H9 (cell line): ENCODE measurements around the gene CLIC3. TPM values are rescaled to one million over a fixed set of nuclear protein-coding genes. Genes with fewer than 3 reads are reported as not detected.

Experiments
- DNase-seq: peaks from one replicate; pipeline ENCODE4 v3.0.0-alpha.2; 2017
- H2AFZ ChIP-seq: one replicate; pipeline ENCODE4 v1.6.1; 2013; ENCODE audit warnings: mild to moderate bottlenecking, low read length, control low read depth, moderate library complexity
- H2AK5ac ChIP-seq: 2 replicates; pipeline ENCODE4 v1.6.1; 2013; ENCODE audit warnings: low read length, control low read depth, mixed read lengths; ENCODE audit not compliant: insufficient read length
- H2BK120ac ChIP-seq: one replicate; pipeline ENCODE4 v1.6.1; 2013; ENCODE audit warnings: low read depth, mild to moderate bottlenecking, low read length, control low read depth, inconsistent platforms; ENCODE audit not compliant: poor library complexity, severe bottlenecking
- H2BK12ac ChIP-seq: 2 replicates; pipeline ENCODE4 v1.6.1; 2013; ENCODE audit warnings: low read length, control low read depth, mixed read lengths, low read depth; ENCODE audit not compliant: insufficient read length
- H2BK15ac ChIP-seq: 2 replicates; pipeline ENCODE4 v1.6.1; 2013; ENCODE audit warnings: low read depth, low read length, control low read depth
- H2BK20ac ChIP-seq: one replicate; pipeline ENCODE4 v1.6.1; 2013; ENCODE audit warnings: low read depth, mild to moderate bottlenecking, low read length, control low read depth, inconsistent platforms; ENCODE audit not compliant: poor library complexity, severe bottlenecking
- H2BK5ac ChIP-seq: 2 replicates; pipeline ENCODE4 v1.6.1; 2013; ENCODE audit warnings: low read length, control low read depth, mixed read lengths; ENCODE audit not compliant: insufficient read length
- H3K14ac ChIP-seq: 2 replicates; pipeline ENCODE4 v1.6.1; 2013; ENCODE audit warnings: low read length, control low read depth; ENCODE audit not compliant: insufficient read depth
- H3K18ac ChIP-seq: 2 replicates; pipeline ENCODE4 v1.6.1; 2013; ENCODE audit warnings: low read depth, mild to moderate bottlenecking, mixed read lengths, low read length, control low read depth; ENCODE audit not compliant: insufficient read length
- H3K23ac ChIP-seq: 2 replicates; pipeline ENCODE4 v1.6.1; 2013; ENCODE audit warnings: low read length, control low read depth, mixed read lengths, low read depth; ENCODE audit not compliant: insufficient read length
- H3K23me2 ChIP-seq: 2 replicates; pipeline ENCODE4 v1.6.1; 2013; ENCODE audit warnings: low read depth, mild to moderate bottlenecking, mixed read lengths, low read length, control low read depth; ENCODE audit not compliant: insufficient read length, poor library complexity, severe bottlenecking
- H3K27ac ChIP-seq: 2 replicates; pipeline ENCODE4 v1.5.1; 2013; ENCODE audit warnings: low read length, control low read depth, mixed read lengths, low read depth; ENCODE audit not compliant: insufficient read length
- H3K27me3 ChIP-seq: 2 replicates; pipeline ENCODE4 v1.6.1; 2013; ENCODE audit warnings: low read length, control low read depth, inconsistent platforms; ENCODE audit not compliant: insufficient read depth
- H3K4ac ChIP-seq: 2 replicates; pipeline ENCODE4 v1.6.1; 2013; ENCODE audit warnings: low read depth, mild to moderate bottlenecking, control low read depth, inconsistent platforms, low read length, moderate library complexity
- H3K4me1 ChIP-seq: 2 replicates; pipeline ENCODE4 v1.6.1; 2013; ENCODE audit warnings: low read length, control low read depth, inconsistent platforms; ENCODE audit not compliant: insufficient read depth
- H3K4me2 ChIP-seq: 2 replicates; pipeline ENCODE4 v1.6.1; 2013; ENCODE audit warnings: low read length, control low read depth, mixed read lengths; ENCODE audit not compliant: insufficient read length, insufficient read depth
- H3K56ac ChIP-seq: 2 replicates; pipeline ENCODE4 v1.6.1; 2013; ENCODE audit warnings: low read depth, mild to moderate bottlenecking, mixed read lengths, low read length, control low read depth; ENCODE audit not compliant: insufficient read length
- H3K79me1 ChIP-seq: 2 replicates; pipeline ENCODE4 v1.6.1; 2013; ENCODE audit warnings: low read depth, mild to moderate bottlenecking, moderate library complexity, low read length, control low read depth, inconsistent platforms; ENCODE audit not compliant: insufficient read depth, poor library complexity, severe bottlenecking
- H3K79me2 ChIP-seq: 2 replicates; pipeline ENCODE4 v1.6.1; 2013; ENCODE audit warnings: low read length, control low read depth, inconsistent platforms; ENCODE audit not compliant: insufficient read depth
- H3K9ac ChIP-seq: 2 replicates; pipeline ENCODE4 v1.6.1; 2013; ENCODE audit warnings: low read length, control low read depth, mixed read lengths; ENCODE audit not compliant: insufficient read length; ENCODE audit errors: extremely low read depth
- H3K9me3 ChIP-seq: one replicate; pipeline ENCODE4 v1.6.1; 2013; ENCODE audit warnings: low read depth, low read length, inconsistent platforms; ENCODE audit not compliant: control insufficient read depth
- H3T11ph ChIP-seq: one replicate; pipeline ENCODE4 v1.6.1; 2013; ENCODE audit warnings: mild to moderate bottlenecking, low read length, control low read depth, inconsistent platforms
- H4K20me1 ChIP-seq: one replicate; pipeline ENCODE4 v1.6.1; 2013; ENCODE audit not compliant: control insufficient read depth, insufficient read length, insufficient read depth
- H4K5ac ChIP-seq: 2 replicates; pipeline ENCODE4 v1.6.1; 2013; ENCODE audit warnings: low read depth, mild to moderate bottlenecking, mixed read lengths, low read length, control low read depth; ENCODE audit not compliant: insufficient read length
- H4K8ac ChIP-seq: replicated peaks from 2 replicates; pipeline ENCODE4 v1.6.1; 2013; ENCODE audit warnings: low read length, control low read depth, mixed read lengths, low read depth; ENCODE audit not compliant: insufficient read length
- H4K91ac ChIP-seq: 2 replicates; pipeline ENCODE4 v1.6.1; 2013; ENCODE audit warnings: low read depth, mild to moderate bottlenecking, moderate library complexity, mixed read lengths, low read length, control low read depth; ENCODE audit not compliant: insufficient read length
- H3K27ac Mint-ChIP-seq, 3 experiments: 2 replicates in 2 of 3; 3 replicates in 1 of 3; pipeline ENCODE4 v1.8.0; 2020 to 2021; ENCODE audit warnings: mixed read lengths in 3 of 3, mild to moderate bottlenecking in 1 of 3, moderate library complexity in 1 of 3
- H3K27me3 Mint-ChIP-seq: 2 replicates; pipeline ENCODE4 v1.8.0; 2021; ENCODE audit warnings: low read depth, mild to moderate bottlenecking, moderate library complexity, mixed read lengths
- H3K36me3 Mint-ChIP-seq, 3 experiments: 2 replicates in 2 of 3; 3 replicates in 1 of 3; pipeline ENCODE4 v1.8.0; 2020 to 2021; ENCODE audit warnings: low read depth in 3 of 3, mixed read lengths in 3 of 3; ENCODE audit not compliant: insufficient read depth in 1 of 3
- H3K4me1 Mint-ChIP-seq, 2 experiments: 2 replicates each; pipeline ENCODE4 v1.8.0; 2020; ENCODE audit warnings: mixed read lengths in 2 of 2
- H3K4me3 Mint-ChIP-seq, 2 experiments: 2 replicates in 1 of 2; 3 replicates in 1 of 2; pipeline ENCODE4 v1.8.0; 2020 to 2021; ENCODE audit warnings: mild to moderate bottlenecking in 2 of 2, mixed read lengths in 2 of 2, moderate library complexity in 1 of 2
- H3K9me3 Mint-ChIP-seq, 2 experiments: 2 replicates in 1 of 2; 3 replicates in 1 of 2; pipeline ENCODE4 v1.8.0; 2020; ENCODE audit warnings: mild to moderate bottlenecking in 2 of 2, mixed read lengths in 2 of 2, moderate library complexity in 1 of 2
- CTCF ChIP-seq: fragments of 200-600 bp; sonication (generic); conservative IDR thresholded peaks from 3 replicates; pipeline ENCODE4 v1.8.0; 2021; ENCODE audit warnings: antibody characterized with exemption, mild to moderate bottlenecking
- WGBS: extraction: QIAGEN DNeasy Blood & Tissue Kit; methylation state at CpG from one replicate; pipeline ENCODE4 v1.1.7; 2013; ENCODE audit warnings: missing lambda C conversion rate, low lambda C conversion rate, mixed read lengths; ENCODE audit not compliant: insufficient read length; ENCODE audit errors: extremely low coverage; 5-methylcytosine and 5-hydroxymethylcytosine counted together
- total RNA-seq: library from RNA; stranded (reverse); gene quantifications from 2 replicates; pipeline ENCODE4 v1.2.1, GENCODE V29; 2021

CLIC3 gene
- total RNA-seq, 1 experiment from 2014 or later, result 0.31 TPM

- Mint-ChIP-seq H3K27ac (no peak overlapping the region), H3K27me3 (peaks cover 8% of the 10 kb centered on the region), H3K4me1 (0 out of 4 replicates have a peak, but pooled peaks cover 0 to 2% of the 10 kb centered on the region in 2 experiments), H3K36me3 (no peaks in the 10 kb centered on the region; a peak in 1 of 7 replicates), H3K9me3 (peaks cover 6% of the 10 kb centered on the region in 2 experiments; a peak in 4 of 5 replicates), H3K4me3 (no peak overlapping the region)
- DNase-seq, result no peak
- no CpG with 5 or more reads among the region's 28 CpGs for WGBS
- Histone ChIP-seq H2BK12ac (no peak overlapping the region), H3K27ac (no peak overlapping the region), H3K9ac (no peak overlapping the region), H3K4me1 (no peaks in the 10 kb centered on the region), H3K9me3 (no peaks in the 10 kb centered on the region), H3K23me2 (no peaks in the 10 kb centered on the region), H4K91ac (no peak overlapping the region), H2BK120ac (no peak overlapping the region), H3K23ac (no peak overlapping the region), H2AK5ac (no peak overlapping the region), H3K14ac (no peak overlapping the region; the same call in 1 of the 2 replicates), H2BK20ac (no peak overlapping the region), H3K79me2 (no peaks in the 10 kb centered on the region), H3K4me2 (no peak overlapping the region), H4K20me1 (peaks cover 2% of the 10 kb centered on the region), H4K8ac (no peak overlapping the region), H3K27me3 (no peaks in the 10 kb centered on the region), H3K18ac (no peak overlapping the region), H2BK5ac (no peak overlapping the region), H3T11ph (no peak overlapping the region), H2AFZ (no peak overlapping the region), H3K56ac (no peak overlapping the region), H3K4ac (no peak overlapping the region), H4K5ac (no peak overlapping the region), H3K79me1 (no peaks in the 10 kb centered on the region), H2BK15ac (no peak overlapping the region)
- no peak for TF ChIP-seq CTCF
Measured at GRCh38 chr9:136958898-136959850, 37.2 kb downstream of the CLIC3 start.
